Fibroblast of villous mesenchyme (primary cell): Measurements from ENCODE around the gene DUSP8. TPM values are rescaled to one million over a fixed set of nuclear protein-coding genes. Genes with fewer than 3 reads are reported as not detected.

ENCODE experiments used
- DNase-seq: peaks from one replicate; pipeline ENCODE4 v3.0.0-alpha.2; 2010; ENCODE audit warnings: low read depth
- H3K4me3 ChIP-seq: 2 replicates; pipeline ENCODE4 v1.5.1; 2011; ENCODE audit warnings: low read depth, mild to moderate bottlenecking, low read length
- CTCF ChIP-seq: IDR thresholded peaks from 2 replicates; pipeline ENCODE4 v1.5.1; 2012; ENCODE audit warnings: low read depth, mild to moderate bottlenecking, low read length; ENCODE audit not compliant: insufficient read depth
- total RNA-seq: library from RNA; depleted of rRNA; stranded (reverse); fragments of >200 nt; gene quantifications from 2 replicates; pipeline ENCODE4 v1.2.3, GENCODE V29; 2012

DUSP8 gene
- total RNA-seq, 1 donor: 0.86 TPM

GRCh38 chr11:1570531-1570895 is 1.6 kb downstream of the DUSP8 start:
- H3K4me3 ChIP-seq: peak overlapping the region; percentile 60
- no peak for TF ChIP-seq CTCF
- DNase-seq: no peak

- DNase-seq: no peak
- H3K4me3 ChIP-seq: no peak overlapping the region
- no peak for TF ChIP-seq CTCF
Measured at GRCh38 chr11:1570001-1570453, 2.0 kb downstream of the DUSP8 start.

GRCh38 chr11:1569251-1569780 is 2.8 kb downstream of the DUSP8 start:
- no peak for DNase-seq
- no peak for TF ChIP-seq CTCF
- H3K4me3 ChIP-seq: no peak overlapping the region

- H3K4me3 ChIP-seq: no peak overlapping the region
- no peak for TF ChIP-seq CTCF
- DNase-seq: no peak
Measured at GRCh38 chr11:1568441-1568911, 3.6 kb downstream of the DUSP8 start.

- no peak for DNase-seq
- TF ChIP-seq CTCF: no peak
- no peak overlapping the region for H3K4me3 ChIP-seq
Measured at GRCh38 chr11:1567721-1568100, 4.4 kb downstream of the DUSP8 start.

- no peak for DNase-seq
- no peak overlapping the region for H3K4me3 ChIP-seq
- TF ChIP-seq CTCF: no peak
Measured at GRCh38 chr11:1567052-1567720, 4.9 kb downstream of the DUSP8 start.
